Hypothalamus (tissue), 51 donors: ENCODE data around the gene TEDC1.

Source experiments
- DNase-seq, 51 donors: peaks; one replicate each; lab custom pipeline; 2025; lab: John Stamatoyannopoulos, UW

TEDC1 gene

GRCh38 chr14:105493921-105494605 is 3.0 kb downstream of the TEDC1 start:
- no peak for DNase-seq

- no peak for DNase-seq
Observed at GRCh38 chr14:105494606-105494929, 3.5 kb downstream of the TEDC1 start.

- no peak for DNase-seq
Observed at GRCh38 chr14:105495101-105495989, 4.3 kb downstream of the TEDC1 start.

- DNase-seq, result no peak
Observed at GRCh38 chr14:105495990-105496830, 5.2 kb downstream of the TEDC1 start.

GRCh38 chr14:105496831-105497591 is 6.0 kb downstream of the TEDC1 start:
- DNase-seq, result no peak

- DNase-seq, result no peak
Observed at GRCh38 chr14:105497671-105498429, 6.8 kb downstream of the TEDC1 start.

- peak in 33 of 51 donors; percentile 29 to 94 (median 64) for DNase-seq
Observed at GRCh38 chr14:105498430-105499255, 7.6 kb downstream of the TEDC1 start.

GRCh38 chr14:105499256-105500035 is 8.4 kb downstream of the TEDC1 start:
- DNase-seq, result peak in 48 of 51 donors; percentile 33 to 95 (median 82)

GRCh38 chr14:105500036-105500725 is 9.1 kb downstream of the TEDC1 start:
- peak in 1 of 51 donors; percentile 49 for DNase-seq

GRCh38 chr14:105500726-105501101 is 9.7 kb downstream of the TEDC1 start:
- DNase-seq, result peak in 1 of 51 donors; percentile 12

- no peak for DNase-seq
Observed at GRCh38 chr14:105501504-105502291, 10.7 kb downstream of the TEDC1 start.

- no peak for DNase-seq
Observed at GRCh38 chr14:105502446-105503295, 11.6 kb downstream of the TEDC1 start.

GRCh38 chr14:105503296-105503640 is 12.2 kb downstream of the TEDC1 start:
- no peak for DNase-seq

GRCh38 chr14:105503935-105504692 is 13.1 kb downstream of the TEDC1 start:
- peak in 1 of 51 donors; percentile 3 for DNase-seq

- DNase-seq, result no peak
Observed at GRCh38 chr14:105505101-105505500, 14.1 kb downstream of the TEDC1 start.
